NCI-H345 (cell line): ENCODE results near the gene SMG6.
A peak's percentile ranks its signal among the peaks of the same experiment; 100 is the strongest.
"Not testable (repeated sequence)": the region's sequence is repeated elsewhere in the genome, so short reads cannot be mapped to it uniquely, and the experiment has no call there.

Source experiments
- DNase-seq: peaks from one replicate; lab custom pipeline; 2025; lab: John Stamatoyannopoulos, UW

SMG6 gene

DNA sequence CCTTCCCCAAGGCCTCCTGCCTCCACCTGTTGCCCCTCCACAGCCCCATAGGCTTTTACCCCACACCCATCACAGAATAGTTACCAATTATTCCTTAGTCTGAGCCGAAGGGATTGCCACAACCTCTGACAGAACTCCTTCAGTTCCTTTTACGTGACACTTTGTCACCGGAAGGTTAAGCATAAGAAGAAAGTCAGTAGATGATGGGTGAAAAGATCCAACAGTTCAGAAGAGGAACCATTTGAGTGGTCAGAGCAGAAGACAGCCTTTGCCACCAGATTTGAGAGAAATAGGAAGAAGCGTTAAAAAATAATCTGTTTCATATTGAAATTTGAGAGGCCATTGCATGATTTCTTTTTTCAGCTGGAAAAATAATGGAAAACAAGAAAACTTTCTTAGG is 1.3 kb upstream of the SMG6 start:
- DNase-seq, result no peak

- no peak for DNase-seq
Observed at GRCh38 chr17:2302778-2303203, 794 bp downstream of the SMG6 start.

- DNase-seq, result no peak
Observed at GRCh38 chr17:2299756-2300155, 3.8 kb downstream of the SMG6 start.

DNA sequence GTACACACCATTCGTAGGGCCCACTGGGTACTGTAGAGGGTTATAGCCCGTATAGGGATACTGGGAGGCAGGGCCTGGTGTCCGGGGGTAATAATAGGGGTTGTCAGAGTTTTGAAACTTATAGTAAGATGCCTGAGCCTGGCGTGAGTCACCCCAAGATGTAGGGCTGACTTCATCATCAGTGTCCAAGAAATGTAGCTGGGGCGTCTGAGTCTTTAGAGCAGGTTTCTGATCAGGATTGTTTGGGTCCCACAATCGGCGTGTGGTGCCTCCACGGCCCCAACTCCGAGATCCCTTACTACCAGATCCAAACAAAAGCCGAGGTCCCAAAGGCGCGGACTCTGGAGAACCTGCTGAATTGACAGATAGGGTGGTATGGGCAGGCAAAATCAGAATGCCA is 4.4 kb downstream of the SMG6 start:
- DNase-seq, result no peak

DNA sequence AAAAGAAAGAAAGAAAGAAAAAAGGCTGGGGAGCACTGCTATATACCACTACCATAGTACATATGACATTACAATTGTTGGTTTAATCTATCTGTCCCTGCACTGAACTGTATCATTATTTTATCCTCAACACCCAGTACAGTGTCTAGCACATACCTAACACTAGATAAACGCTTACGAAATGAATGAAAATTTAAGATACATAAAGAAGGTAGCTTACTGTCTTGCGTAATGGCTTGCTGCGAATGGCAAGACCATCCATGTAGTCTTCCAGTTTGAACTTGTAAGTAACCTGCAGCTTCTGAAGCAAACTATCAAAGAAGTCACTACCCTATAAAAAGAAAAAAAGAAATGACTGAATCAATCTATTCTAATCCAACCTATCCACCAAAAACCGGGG is 6.6 kb downstream of the SMG6 start:
- no peak for DNase-seq

DNA sequence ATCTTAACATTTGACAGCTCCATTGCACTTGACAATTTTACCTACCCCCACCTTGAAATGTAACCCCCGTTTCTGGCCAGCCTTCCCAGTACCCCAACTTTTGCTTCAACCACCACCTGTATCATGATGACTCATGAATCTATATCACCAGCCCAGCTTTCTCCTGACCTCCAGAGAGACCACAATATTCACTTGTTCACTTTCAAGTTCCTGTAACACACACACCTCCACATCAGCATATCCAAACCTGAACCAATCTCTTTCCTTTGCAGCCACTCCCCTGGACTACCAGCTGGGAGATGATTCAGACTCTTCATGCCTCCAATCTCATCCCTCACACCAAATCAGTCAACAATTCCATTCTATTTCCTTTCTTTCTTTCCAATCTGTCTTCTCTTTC is 8.0 kb downstream of the SMG6 start:
- DNase-seq, result no peak

DNA sequence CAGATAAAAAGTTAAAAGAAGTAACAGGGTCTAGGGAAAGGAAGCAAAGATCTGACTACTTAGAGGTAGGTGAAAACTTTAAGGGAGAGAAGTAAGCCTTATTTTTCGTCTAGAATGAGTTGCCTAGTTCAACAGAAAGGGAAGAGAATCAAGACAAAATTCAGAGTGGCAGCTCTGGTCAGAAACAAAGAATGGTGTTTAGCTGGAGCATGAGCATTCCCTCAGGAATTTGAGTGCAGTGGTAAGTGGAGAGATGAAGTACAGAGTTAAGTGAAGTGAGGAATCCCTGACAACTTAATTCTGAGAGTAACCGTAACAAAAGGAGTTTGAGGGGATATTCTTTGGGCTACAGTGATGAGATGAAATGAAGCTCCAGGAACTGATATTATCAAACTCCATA is 11.5 kb downstream of the SMG6 start:
- no peak for DNase-seq

DNA sequence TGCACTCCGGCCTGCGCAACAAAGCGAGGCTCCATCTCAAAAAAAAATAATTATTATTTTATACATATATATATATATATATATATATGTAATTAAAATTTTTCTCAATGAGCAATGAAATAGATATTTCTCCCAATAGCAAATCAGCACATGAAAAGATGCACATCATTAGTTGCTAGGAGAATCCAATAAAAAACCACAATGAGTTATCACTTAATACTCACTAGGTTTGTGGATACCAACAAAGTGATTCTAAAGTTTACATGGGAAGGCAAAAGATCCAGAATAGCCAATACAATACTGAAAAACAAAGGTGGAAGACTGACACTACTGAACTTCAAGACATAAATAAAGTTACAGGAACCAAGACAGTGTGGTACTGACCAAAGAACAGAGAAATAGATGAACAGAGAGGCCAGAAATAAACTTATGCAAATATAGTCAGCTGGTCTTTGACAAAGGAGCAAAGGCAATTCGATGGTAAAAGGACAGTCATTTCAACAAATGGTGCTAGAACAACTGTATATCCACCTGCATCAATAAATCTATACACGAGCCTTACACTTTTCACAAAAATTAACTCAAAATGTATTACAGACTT is 13.6 kb downstream of the SMG6 start:
- DNase-seq, result no peak

GRCh38 chr17:2283302-2283701 is 20.3 kb downstream of the SMG6 start:
- DNase-seq, result no peak

GRCh38 chr17:2282297-2282873 is 21.2 kb downstream of the SMG6 start:
- DNase-seq, result peak; percentile 3

DNA sequence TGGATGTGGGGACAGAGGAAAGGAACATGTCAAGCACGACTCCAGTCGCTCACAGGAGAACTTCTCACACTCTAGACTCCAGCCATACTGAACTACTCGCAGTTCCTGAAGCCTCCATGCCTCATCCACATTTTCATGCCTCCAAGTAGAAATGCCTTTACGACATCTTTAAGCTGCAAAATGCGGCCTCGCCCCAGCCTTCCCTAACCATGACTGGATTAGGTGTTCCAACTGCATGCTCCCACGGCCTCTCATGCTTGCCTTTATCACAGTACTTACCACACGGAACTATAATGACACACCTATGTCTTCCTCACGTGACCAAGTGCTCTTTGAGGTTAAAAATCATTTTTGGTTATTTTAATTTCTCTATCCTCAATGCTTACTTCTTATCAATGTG is 23.9 kb downstream of the SMG6 start:
- no peak for DNase-seq

GRCh38 chr17:2277429-2278170 is 26.0 kb downstream of the SMG6 start:
- DNase-seq, result no peak

DNA sequence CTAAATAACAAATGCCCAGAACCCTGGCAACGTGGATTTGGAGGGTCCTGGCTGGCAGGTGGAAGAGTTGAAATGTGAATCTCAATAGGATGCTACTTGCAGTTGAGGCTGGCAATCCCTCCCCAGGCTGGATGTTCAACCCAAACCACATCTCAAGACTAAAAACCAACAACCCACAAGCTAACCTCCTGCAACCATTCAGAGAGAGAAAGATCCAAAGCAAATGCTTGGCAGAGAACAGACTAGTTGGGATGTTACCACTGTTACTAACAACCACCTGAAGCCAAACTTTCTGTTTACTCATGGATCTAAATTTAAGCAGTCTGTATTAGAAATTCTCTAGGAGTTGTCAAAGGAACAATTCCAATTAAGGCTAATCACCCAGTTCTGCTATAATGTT is 27.9 kb downstream of the SMG6 start:
- DNase-seq, result no peak

DNA sequence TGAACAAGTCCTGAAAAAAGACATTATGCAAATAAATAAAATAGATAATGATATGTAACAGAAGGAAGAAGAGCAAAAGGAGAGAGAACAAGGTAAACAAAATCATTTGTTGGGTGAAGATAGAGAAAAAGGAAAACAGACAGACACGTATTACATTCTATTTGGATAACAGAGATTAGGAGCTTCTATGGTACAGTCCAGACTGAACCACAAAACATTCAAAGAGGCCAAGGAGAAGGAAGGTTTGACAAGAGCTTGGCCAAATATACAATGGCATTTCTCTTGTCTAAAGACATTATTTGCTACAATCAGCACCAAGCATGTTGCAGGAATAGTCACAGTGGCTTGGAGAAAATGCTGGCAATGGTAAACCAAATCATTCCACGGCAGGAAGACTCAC is 29.2 kb downstream of the SMG6 start:
- DNase-seq, result no peak

DNA sequence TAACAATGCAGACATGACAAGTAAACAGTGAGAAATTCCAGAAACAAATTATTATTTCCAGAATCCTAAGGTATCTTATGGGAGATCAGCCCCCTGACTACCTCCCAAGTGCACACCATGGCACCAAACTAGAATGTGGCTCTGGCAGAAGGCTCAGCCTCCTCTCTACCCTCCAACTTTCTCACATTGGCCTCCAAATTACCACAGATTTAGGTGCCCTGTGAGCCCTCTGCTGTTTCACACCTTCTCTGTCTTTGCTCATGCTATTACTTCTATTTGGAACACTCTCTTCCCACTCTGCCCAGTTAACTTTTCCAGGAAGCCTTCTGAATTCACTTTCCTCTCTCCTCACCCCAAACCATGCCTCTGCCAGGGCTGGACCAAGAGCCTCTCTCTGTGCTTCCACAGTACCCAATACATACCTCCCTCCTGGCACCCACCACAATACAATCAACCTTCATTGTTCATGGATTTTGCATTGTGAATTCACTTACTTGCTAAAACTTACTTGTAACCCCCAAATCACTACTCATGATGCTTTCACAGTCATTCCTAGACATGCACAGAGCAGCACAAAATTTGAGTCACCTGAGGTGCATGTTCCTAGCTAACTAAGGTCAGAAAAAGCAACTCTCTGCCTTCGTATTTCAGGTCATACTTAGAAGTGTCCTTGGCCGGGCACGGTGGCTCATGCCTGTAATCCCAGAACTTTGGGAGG is 31.4 kb downstream of the SMG6 start:
- DNase-seq, result no peak

DNA sequence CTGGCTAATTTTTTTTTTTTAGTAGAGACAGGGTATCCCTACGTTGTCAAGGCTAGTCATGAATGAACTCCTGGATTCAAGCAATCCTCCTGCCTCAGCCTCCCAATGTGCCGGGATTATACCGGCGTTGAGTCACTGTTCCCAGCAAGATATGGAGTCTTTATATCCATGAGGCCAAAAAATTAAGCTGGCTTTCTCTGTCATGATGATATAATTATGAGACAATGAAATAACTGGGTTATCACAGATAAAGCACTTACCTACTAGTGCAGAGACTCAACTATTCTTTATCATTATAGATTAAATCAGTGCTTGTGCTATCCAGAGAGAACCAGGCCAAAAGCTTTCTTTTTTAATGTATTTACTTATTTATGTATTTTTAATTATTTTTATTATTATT is 36.2 kb downstream of the SMG6 start:
- DNase-seq, result no peak

DNA sequence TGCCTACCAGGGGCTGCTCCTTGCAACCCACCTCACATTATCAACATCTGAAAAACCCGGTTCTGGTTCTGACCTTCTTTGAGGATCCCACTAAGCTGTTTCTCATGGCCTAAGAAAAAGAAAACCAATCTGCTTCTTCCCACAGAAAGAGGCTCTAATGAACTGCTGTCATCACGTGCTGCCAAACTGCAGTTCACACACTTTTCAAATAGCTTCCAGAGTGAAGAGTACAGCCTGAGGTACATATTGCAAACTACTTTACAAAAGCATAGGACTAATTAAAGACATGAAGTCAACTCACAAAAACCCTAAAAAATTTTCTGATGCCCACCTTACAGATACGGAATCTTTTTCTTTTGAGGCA is 36.7 kb downstream of the SMG6 start:
- DNase-seq, result no peak

DNA sequence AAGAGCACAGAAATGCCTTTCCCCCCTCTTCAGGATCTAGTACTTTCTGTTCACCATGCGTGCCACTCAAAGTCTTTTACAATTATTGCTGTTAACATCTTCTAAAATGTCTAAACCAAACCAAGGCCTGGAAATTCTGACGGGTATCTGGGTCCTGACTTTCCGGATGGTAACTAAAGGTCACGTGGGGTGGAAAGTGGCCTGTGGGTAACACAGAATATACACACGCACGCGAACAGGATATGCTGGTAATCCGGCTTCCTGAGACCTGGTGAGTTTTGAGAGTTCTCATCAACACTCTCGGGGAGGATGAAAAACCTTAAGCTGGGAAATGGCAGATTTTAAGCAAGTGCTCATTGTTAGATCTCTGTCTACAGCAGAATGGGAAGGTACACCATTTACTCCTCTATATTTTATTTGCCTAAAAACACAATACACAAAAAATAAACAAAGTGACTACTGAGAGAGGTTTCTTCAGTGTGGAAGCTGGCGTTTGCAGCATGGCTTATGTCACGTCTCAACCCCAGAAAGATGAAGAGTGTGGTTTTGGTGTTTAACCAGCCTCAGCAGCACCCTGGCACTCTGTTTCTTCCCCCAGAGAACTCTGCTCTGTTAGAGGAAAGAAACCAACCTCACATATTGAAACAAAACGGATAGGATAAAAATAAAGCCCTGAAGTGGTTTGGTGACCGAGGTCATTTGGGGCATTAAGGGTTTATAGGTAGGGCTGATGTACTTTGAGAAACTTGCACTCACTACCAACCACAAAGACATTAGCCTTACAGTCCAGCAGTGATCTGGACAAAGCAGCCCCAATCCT is 37.3 kb downstream of the SMG6 start:
- no peak for DNase-seq

- DNase-seq, result not testable (repeated sequence)
Observed at GRCh38 chr17:2265166-2265565, 38.4 kb downstream of the SMG6 start.

DNA sequence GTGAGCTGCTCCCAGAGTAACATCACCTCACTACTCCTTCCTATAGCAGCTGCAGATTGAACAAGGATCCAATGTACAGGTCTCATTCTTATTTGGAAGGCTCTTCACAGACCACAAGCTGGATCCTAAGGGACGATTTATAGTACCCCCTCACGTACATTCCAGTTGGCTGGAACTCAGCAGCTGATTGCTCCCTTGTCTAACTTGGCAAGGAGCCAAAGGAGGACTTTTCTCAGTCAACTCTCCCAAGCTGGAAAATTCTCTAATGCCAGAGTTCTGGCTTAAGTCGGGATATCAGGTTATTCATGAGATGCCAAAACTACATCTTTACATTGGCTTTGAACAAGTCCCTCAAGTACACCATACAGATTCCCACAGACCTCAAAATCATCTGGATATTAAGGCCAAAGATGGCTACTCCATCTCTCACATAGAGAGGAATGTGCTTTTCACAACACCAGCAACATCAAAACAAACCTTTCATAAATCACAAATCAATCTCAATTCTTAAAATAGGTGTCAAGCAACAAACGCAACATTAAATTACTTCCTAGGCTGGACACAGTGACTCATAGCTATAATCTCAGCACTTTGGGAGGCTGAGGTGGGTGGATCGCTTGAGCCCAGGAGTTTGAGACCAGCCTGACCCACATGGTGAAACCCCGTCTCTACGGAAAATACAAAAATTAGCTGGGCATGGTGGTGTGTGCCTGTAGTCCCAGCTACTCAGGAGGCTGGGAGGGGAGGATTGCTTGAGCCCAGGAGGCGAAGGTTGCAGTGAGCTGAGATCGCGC is 39.3 kb downstream of the SMG6 start:
- no peak for DNase-seq
